ENCODE measurements around the gene SFXN3. TPM values are rescaled to one million over a fixed set of nuclear protein-coding genes. Genes with fewer than 3 reads are reported as not detected.

Gene SFXN3
- total and polyA plus RNA-seq, 2 of the 13 experiments (the other 11 are each of a cell fraction or from before 2014, with no cell fraction given): 16.8 to 71.5 TPM

DNA sequence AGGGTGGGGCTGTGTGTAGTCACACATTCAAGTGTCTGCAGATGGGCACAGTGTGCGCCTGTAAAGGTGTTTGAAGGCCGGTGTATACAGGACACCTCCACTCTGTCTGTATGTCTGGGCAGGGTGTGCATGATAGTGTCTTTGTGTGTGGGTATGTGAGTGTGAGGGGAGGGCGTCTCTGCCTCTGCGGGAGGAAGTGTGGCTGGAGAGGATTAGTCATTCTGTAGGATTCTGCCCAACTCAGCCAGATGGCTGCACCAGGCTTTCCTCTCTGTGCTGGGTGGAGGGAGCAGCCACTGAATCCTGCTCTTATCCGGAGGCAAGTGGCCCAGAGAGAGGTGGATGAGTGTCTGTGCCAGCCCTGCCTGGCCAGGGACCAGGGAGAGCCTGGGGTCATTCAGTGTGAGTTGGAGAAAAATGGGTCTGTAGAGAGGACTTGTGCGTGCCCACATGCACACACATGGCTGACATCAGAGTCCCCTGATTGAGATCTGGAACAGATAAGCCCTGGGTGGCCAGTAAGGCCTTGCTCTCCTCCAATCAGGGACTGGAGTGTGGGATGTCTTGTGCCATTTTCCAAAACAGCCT lies 1.7 kb downstream of the SFXN3 start (continued):
- TF ChIP-seq, protein P1, sequence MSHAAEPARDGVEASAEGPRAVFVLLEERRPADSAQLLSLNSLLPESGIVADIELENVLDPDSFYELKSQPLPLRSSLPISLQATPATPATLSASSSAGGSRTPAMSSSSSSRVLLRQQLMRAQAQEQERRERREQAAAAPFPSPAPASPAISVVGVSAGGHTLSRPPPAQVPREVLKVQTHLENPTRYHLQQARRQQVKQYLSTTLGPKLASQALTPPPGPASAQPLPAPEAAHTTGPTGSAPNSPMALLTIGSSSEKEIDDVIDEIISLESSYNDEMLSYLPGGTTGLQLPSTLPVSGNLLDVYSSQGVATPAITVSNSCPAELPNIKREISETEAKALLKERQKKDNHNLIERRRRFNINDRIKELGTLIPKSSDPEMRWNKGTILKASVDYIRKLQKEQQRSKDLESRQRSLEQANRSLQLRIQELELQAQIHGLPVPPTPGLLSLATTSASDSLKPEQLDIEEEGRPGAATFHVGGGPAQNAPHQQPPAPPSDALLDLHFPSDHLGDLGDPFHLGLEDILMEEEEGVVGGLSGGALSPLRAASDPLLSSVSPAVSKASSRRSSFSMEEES (CRISPR knock-in tag; IDR thresholded peaks at IDR 0.05): no peak
- TF ChIP-seq ETV6 (CRISPR knock-in tag; conservative IDR thresholded peaks at IDR 0.05) (no peak), KLF12 (CRISPR knock-in tag; IDR thresholded peaks at IDR 0.05; ENCODE audit: borderline replicate concordance) (no peak), AKAP8 (CRISPR knock-in tag; IDR thresholded peaks at IDR 0.05) (no peak), ZNF232 (CRISPR knock-in tag; IDR thresholded peaks at IDR 0.05; ENCODE audit: borderline replicate concordance) (peak; percentile 23; the same call in 1 of the 2 replicates), JUND (CRISPR knock-in tag; IDR thresholded peaks at IDR 0.05) (peak; percentile 5; the same call in 1 of the 2 replicates), SRSF9 (IDR thresholded peaks at IDR 0.05; ENCODE audit: borderline replicate concordance, insufficient read depth, low read depth, low read length, poor library complexity, severe bottlenecking) (no peak), ZNF556 (CRISPR knock-in tag; IDR thresholded peaks at IDR 0.05; ENCODE audit: borderline replicate concordance) (no peak), GATA4 (IDR thresholded peaks at IDR 0.05; ENCODE audit: borderline replicate concordance, low read depth) (no peak), ZNF629 (CRISPR knock-in tag; conservative IDR thresholded peaks at IDR 0.05) (0 out of 2 replicates have a peak, but pooled peaks have one; percentile 5), ZNF468 (CRISPR knock-in tag; IDR thresholded peaks at IDR 0.05) (no peak), RFXANK (CRISPR knock-in tag; IDR thresholded peaks at IDR 0.05) (no peak), JUNB (CRISPR knock-in tag; IDR thresholded peaks at IDR 0.05; ENCODE audit: borderline replicate concordance) (0 out of 2 replicates have a peak, but pooled peaks have one; percentile 47), HNRNPL (IDR thresholded peaks at IDR 0.05; ENCODE audit: low read depth, low read length) (no peak), ZNF484 (CRISPR knock-in tag; IDR thresholded peaks at IDR 0.05; ENCODE audit: borderline replicate concordance, low read depth) (no peak), FOXK2 (IDR thresholded peaks at IDR 0.05) (no peak), ZMYM3 (CRISPR knock-in tag; IDR thresholded peaks at IDR 0.05) (no peak)
- TF ChIP-seq, protein P2, sequence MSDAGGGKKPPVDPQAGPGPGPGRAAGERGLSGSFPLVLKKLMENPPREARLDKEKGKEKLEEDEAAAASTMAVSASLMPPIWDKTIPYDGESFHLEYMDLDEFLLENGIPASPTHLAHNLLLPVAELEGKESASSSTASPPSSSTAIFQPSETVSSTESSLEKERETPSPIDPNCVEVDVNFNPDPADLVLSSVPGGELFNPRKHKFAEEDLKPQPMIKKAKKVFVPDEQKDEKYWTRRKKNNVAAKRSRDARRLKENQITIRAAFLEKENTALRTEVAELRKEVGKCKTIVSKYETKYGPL (CRISPR knock-in tag; IDR thresholded peaks at IDR 0.05): no peak
- TF ChIP-seq, protein P3, sequence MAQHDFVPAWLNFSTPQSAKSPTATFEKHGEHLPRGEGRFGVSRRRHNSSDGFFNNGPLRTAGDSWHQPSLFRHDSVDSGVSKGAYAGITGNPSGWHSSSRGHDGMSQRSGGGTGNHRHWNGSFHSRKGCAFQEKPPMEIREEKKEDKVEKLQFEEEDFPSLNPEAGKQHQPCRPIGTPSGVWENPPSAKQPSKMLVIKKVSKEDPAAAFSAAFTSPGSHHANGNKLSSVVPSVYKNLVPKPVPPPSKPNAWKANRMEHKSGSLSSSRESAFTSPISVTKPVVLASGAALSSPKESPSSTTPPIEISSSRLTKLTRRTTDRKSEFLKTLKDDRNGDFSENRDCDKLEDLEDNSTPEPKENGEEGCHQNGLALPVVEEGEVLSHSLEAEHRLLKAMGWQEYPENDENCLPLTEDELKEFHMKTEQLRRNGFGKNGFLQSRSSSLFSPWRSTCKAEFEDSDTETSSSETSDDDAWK (CRISPR knock-in tag; IDR thresholded peaks at IDR 0.05): no peak
- TF ChIP-seq, protein P4, sequence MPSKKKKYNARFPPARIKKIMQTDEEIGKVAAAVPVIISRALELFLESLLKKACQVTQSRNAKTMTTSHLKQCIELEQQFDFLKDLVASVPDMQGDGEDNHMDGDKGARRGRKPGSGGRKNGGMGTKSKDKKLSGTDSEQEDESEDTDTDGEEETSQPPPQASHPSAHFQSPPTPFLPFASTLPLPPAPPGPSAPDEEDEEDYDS (CRISPR knock-in tag; IDR thresholded peaks at IDR 0.05): no peak
- TF ChIP-seq, protein P5, sequence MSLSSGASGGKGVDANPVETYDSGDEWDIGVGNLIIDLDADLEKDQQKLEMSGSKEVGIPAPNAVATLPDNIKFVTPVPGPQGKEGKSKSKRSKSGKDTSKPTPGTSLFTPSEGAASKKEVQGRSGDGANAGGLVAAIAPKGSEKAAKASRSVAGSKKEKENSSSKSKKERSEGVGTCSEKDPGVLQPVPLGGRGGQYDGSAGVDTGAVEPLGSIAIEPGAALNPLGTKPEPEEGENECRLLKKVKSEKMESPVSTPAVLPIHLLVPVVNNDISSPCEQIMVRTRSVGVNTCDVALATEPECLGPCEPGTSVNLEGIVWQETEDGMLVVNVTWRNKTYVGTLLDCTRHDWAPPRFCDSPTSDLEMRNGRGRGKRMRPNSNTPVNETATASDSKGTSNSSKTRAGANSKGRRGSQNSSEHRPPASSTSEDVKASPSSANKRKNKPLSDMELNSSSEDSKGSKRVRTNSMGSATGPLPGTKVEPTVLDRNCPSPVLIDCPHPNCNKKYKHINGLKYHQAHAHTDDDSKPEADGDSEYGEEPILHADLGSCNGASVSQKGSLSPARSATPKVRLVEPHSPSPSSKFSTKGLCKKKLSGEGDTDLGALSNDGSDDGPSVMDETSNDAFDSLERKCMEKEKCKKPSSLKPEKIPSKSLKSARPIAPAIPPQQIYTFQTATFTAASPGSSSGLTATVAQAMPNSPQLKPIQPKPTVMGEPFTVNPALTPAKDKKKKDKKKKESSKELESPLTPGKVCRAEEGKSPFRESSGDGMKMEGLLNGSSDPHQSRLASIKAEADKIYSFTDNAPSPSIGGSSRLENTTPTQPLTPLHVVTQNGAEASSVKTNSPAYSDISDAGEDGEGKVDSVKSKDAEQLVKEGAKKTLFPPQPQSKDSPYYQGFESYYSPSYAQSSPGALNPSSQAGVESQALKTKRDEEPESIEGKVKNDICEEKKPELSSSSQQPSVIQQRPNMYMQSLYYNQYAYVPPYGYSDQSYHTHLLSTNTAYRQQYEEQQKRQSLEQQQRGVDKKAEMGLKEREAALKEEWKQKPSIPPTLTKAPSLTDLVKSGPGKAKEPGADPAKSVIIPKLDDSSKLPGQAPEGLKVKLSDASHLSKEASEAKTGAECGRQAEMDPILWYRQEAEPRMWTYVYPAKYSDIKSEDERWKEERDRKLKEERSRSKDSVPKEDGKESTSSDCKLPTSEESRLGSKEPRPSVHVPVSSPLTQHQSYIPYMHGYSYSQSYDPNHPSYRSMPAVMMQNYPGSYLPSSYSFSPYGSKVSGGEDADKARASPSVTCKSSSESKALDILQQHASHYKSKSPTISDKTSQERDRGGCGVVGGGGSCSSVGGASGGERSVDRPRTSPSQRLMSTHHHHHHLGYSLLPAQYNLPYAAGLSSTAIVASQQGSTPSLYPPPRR (CRISPR knock-in tag; IDR thresholded peaks at IDR 0.05; ENCODE audit: borderline replicate concordance): no peak
